KOPT-K1 (cell line): Measurements from ENCODE around the gene PITPNB.

ENCODE experiments used
- H3K27ac ChIP-seq: fragments of 200-600 bp; sonication (generic); 2 replicates; pipeline ENCODE4 v1.5.1; 2016; ENCODE audit warnings: antibody characterized with exemption, mild to moderate bottlenecking, low read depth, low read length; ENCODE audit not compliant: poor library complexity, severe bottlenecking
- H3K36me3 ChIP-seq: fragments of 200-600 bp; sonication (generic); 2 replicates; pipeline ENCODE4 v1.5.1; 2017; ENCODE audit warnings: antibody characterized with exemption, mild to moderate bottlenecking, low read length, moderate library complexity; ENCODE audit not compliant: insufficient read depth
- H3K9me3 ChIP-seq: fragments of 200-600 bp; sonication (generic); 2 replicates; pipeline ENCODE4 v1.5.1; 2017; ENCODE audit warnings: antibody characterized with exemption, low read length, mild to moderate bottlenecking; ENCODE audit not compliant: insufficient read depth, poor library complexity, severe bottlenecking

PITPNB gene

GRCh38 chr22:27878541-27878940 is 40.5 kb downstream of the PITPNB start:
- H3K27ac ChIP-seq, result no peak overlapping the region
- H3K9me3 ChIP-seq, result no peaks in the 10 kb centered on the region
- H3K36me3 ChIP-seq, result peaks cover 64% of the 10 kb centered on the region

GRCh38 chr22:27877501-27877900 is 41.6 kb downstream of the PITPNB start:
- Histone ChIP-seq H3K27ac (no peak overlapping the region), H3K36me3 (peaks cover 64% of the 10 kb centered on the region), H3K9me3 (no peaks in the 10 kb centered on the region)

GRCh38 chr22:27876684-27877083 is 42.4 kb downstream of the PITPNB start:
- H3K36me3 ChIP-seq, result peaks cover 68% of the 10 kb centered on the region
- no peaks in the 10 kb centered on the region for H3K9me3 ChIP-seq
- no peak overlapping the region for H3K27ac ChIP-seq

GRCh38 chr22:27875951-27876350 is 43.1 kb downstream of the PITPNB start:
- Histone ChIP-seq H3K27ac (no peak overlapping the region), H3K36me3 (peaks cover 72% of the 10 kb centered on the region), H3K9me3 (no peaks in the 10 kb centered on the region)

- no peaks in the 10 kb centered on the region for H3K9me3 ChIP-seq
- H3K36me3 ChIP-seq, result peaks cover 83% of the 10 kb centered on the region
These were observed 44.3 kb downstream of the PITPNB start for GRCh38 chr22:27874764-27875163.

GRCh38 chr22:27874185-27874584 is 44.9 kb downstream of the PITPNB start:
- Histone ChIP-seq H3K9me3 (no peaks in the 10 kb centered on the region), H3K36me3 (peaks cover 89% of the 10 kb centered on the region), H3K27ac (no peak overlapping the region)

More at GRCh38 chr22:27874764-27875163, 44.3 kb downstream of the PITPNB start:
- H3K27ac ChIP-seq, result no peak overlapping the region

GRCh38 chr22:27873472-27873871 is 45.6 kb downstream of the PITPNB start:
- Histone ChIP-seq H3K36me3 (peaks cover 90% of the 10 kb centered on the region), H3K27ac (no peak overlapping the region), H3K9me3 (no peaks in the 10 kb centered on the region)

- Histone ChIP-seq H3K9me3 (no peaks in the 10 kb centered on the region), H3K36me3 (peaks cover 88% of the 10 kb centered on the region), H3K27ac (no peak overlapping the region)
These were observed 46.6 kb downstream of the PITPNB start for GRCh38 chr22:27872488-27872887.

- H3K27ac ChIP-seq, result no peak overlapping the region
- peaks cover 92% of the 10 kb centered on the region for H3K36me3 ChIP-seq
- H3K9me3 ChIP-seq, result no peaks in the 10 kb centered on the region
These were observed 47.6 kb downstream of the PITPNB start for GRCh38 chr22:27871306-27872014.

- no peak overlapping the region for H3K27ac ChIP-seq
- peaks cover 97% of the 10 kb centered on the region for H3K36me3 ChIP-seq
- no peaks in the 10 kb centered on the region for H3K9me3 ChIP-seq
These were observed 48.5 kb downstream of the PITPNB start for GRCh38 chr22:27870234-27871191.

- Histone ChIP-seq H3K27ac (no peak overlapping the region), H3K36me3 (peaks cover 92% of the 10 kb centered on the region), H3K9me3 (no peaks in the 10 kb centered on the region)
These were observed 50.2 kb downstream of the PITPNB start for GRCh38 chr22:27868732-27869282.

GRCh38 chr22:27867953-27868731 is 50.9 kb downstream of the PITPNB start:
- H3K27ac ChIP-seq, result no peak overlapping the region
- H3K36me3 ChIP-seq, result peaks cover 92% of the 10 kb centered on the region
- H3K9me3 ChIP-seq, result no peaks in the 10 kb centered on the region

GRCh38 chr22:27867085-27867952 is 51.7 kb downstream of the PITPNB start:
- Histone ChIP-seq H3K27ac (no peak overlapping the region), H3K9me3 (no peaks in the 10 kb centered on the region), H3K36me3 (peaks cover 92% of the 10 kb centered on the region)
